Mesodermal cell (in vitro differentiated cells): Measurements from ENCODE around the gene IGFBP5.

Experiments
- H3K27ac ChIP-seq: 2 replicates; pipeline ENCODE4 v1.7.0; 2013; ENCODE audit warnings: mild to moderate bottlenecking, low read depth, low read length, moderate library complexity; ENCODE audit not compliant: severe bottlenecking
- H3K36me3 ChIP-seq: 2 replicates; pipeline ENCODE4 v1.7.1; 2013; ENCODE audit warnings: mild to moderate bottlenecking, low read length, moderate library complexity; ENCODE audit not compliant: control insufficient read depth, insufficient read depth
- H3K4me1 ChIP-seq: one replicate; pipeline ENCODE4 v1.7.1; 2013; ENCODE audit warnings: mild to moderate bottlenecking, low read length; ENCODE audit not compliant: insufficient read depth, control insufficient read depth, poor library complexity, severe bottlenecking
- H3K4me3 ChIP-seq: 2 replicates; pipeline ENCODE4 v1.7.0; 2013; ENCODE audit warnings: low read length, control low read depth, mild to moderate bottlenecking; ENCODE audit not compliant: insufficient read depth, poor library complexity, severe bottlenecking; ENCODE audit errors: extremely low read depth
- H3K9me3 ChIP-seq: 2 replicates; pipeline ENCODE4 v1.7.1; 2013; ENCODE audit warnings: mild to moderate bottlenecking, low read length, moderate library complexity; ENCODE audit not compliant: control insufficient read depth
- WGBS, 2 experiments: methylation state at CpG; one replicate each; pipeline ENCODE4 v1.1.5; 2013; ENCODE audit warnings: missing lambda C conversion rate in 2 of 2; ENCODE audit not compliant: insufficient coverage in 2 of 2; 5-methylcytosine and 5-hydroxymethylcytosine counted together

IGFBP5 gene

DNA sequence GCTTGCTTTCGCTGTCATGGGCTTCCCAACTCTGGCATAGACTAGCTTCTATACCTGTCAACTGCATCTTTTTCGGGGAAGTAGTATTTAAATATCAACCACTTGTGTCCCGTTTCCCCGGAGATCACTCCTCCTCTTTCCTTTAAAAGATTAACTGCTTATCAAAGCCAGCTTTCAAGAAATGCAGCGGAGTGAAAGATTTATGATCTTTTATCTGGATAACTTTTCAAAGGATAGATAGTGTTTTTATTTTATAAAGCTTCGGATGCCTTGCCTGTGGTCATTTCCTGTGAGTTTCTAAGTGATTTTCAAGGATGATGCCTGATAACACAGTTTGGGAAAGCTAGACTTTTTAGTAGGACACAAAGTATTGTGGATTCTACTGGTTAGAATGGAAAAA lies 2.9 kb upstream of the IGFBP5 start:
- WGBS, 2 experiments = 93 to 98% methylated on average over 2 to 3 of the region's 6 CpGs
- H3K4me1 ChIP-seq = peaks cover 13% of the 10 kb centered on the region
- H3K27ac ChIP-seq = no peak overlapping the region
- H3K36me3 ChIP-seq = no peaks in the 10 kb centered on the region
- H3K9me3 ChIP-seq = no peaks in the 10 kb centered on the region
- no peak overlapping the region for H3K4me3 ChIP-seq

DNA sequence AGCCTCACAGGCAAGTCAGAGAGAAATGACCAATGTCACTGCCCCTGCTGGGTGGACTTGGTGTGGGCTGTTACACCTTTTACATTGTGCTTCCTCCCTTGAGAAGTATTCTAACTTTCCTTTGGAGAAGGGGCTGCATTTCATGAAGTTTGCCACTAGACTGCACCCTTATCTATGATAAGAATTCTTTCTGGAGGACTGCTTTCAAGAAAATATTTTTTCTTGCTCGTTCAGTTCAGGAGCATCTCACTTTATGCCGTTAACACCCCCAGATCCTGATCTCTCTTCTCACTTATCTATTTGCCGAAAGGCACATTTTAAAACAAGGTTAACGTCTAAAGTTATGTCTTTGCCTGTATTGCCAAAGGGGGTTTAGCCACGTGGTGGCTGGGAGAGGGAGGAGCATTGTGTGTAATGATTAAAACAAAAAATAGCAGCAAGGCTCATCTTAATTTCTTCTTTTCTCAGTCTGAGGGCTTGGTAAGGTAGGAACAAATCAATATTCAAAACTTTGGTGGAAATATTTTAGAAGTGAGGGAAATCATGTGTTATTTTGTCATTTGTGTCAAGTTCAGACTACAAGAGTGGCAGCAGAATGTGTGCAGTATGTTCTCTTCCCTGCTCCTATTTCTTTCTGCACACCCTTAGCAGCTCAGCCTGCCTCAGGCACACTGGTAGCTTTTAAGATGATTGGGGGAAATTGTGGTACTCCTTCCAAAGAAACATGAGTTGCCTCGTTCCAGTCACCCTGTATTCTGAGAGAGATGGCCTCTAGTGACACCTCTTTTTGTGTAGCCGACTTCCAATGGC lies 1.6 kb upstream of the IGFBP5 start:
- H3K4me3 ChIP-seq = no peak overlapping the region
- no peaks in the 10 kb centered on the region for H3K36me3 ChIP-seq
- 78 to 85% methylated on average over 3 to 4 of the region's 7 CpGs for WGBS, 2 experiments
- no peaks in the 10 kb centered on the region for H3K9me3 ChIP-seq
- peaks cover 13% of the 10 kb centered on the region for H3K4me1 ChIP-seq
- no peak overlapping the region for H3K27ac ChIP-seq

DNA sequence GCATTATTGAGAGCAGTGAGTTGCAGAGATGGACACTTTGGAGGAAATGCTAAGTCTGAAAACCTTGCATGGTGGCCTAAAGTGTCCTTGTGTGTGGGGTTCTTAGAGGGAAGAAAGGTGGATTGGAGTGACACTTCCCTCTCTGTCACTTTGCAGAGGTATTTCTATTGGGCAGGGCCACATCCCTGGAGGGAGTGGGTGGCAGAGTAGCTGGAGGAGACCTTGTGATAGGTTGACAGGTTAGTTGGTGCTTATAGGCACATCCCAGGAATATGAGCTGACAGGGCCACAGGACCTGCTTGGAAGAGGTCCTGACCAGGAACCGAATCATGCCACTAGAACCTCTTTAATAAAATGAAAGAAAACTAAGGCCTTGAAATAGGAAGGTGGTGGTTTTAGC lies 972 bp upstream of the IGFBP5 start:
- no peak overlapping the region for H3K27ac ChIP-seq
- H3K4me1 ChIP-seq = peaks cover 13% of the 10 kb centered on the region
- WGBS, 2 experiments = 80% methylated on average over 1 of the region's 1 CpG; no CpG with 5 or more reads in 1 of the 2 experiments
- no peak overlapping the region for H3K4me3 ChIP-seq
- no peaks in the 10 kb centered on the region for H3K9me3 ChIP-seq
- H3K36me3 ChIP-seq = no peaks in the 10 kb centered on the region

DNA sequence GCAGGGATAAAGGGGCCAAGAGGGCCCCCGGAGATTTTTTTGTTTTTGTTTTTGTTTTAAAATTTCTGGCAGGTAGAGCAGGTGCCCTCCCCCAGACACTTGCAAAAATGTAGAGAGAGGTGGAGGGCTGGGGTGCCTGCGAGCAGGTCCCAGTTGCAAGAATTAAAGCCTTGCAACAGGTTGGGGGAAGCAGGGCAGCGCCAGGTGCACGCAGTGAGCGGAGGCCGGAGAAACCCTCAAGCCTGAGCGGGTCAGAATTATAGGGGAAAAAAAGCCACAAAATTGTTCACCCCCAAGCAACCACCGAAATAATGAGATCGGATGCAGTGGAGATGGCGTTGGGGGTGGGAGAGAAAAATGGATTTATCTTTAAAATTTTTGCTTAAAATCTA lies 527 bp downstream of the IGFBP5 start:
- Histone ChIP-seq H3K4me3 (peak overlapping the region; percentile 49), H3K9me3 (no peaks in the 10 kb centered on the region), H3K27ac (no peak overlapping the region), H3K36me3 (no peaks in the 10 kb centered on the region), H3K4me1 (peaks cover 18% of the 10 kb centered on the region)
- 0 to 3% methylated on average over 3 to 6 of the region's 10 CpGs for WGBS, 2 experiments

DNA sequence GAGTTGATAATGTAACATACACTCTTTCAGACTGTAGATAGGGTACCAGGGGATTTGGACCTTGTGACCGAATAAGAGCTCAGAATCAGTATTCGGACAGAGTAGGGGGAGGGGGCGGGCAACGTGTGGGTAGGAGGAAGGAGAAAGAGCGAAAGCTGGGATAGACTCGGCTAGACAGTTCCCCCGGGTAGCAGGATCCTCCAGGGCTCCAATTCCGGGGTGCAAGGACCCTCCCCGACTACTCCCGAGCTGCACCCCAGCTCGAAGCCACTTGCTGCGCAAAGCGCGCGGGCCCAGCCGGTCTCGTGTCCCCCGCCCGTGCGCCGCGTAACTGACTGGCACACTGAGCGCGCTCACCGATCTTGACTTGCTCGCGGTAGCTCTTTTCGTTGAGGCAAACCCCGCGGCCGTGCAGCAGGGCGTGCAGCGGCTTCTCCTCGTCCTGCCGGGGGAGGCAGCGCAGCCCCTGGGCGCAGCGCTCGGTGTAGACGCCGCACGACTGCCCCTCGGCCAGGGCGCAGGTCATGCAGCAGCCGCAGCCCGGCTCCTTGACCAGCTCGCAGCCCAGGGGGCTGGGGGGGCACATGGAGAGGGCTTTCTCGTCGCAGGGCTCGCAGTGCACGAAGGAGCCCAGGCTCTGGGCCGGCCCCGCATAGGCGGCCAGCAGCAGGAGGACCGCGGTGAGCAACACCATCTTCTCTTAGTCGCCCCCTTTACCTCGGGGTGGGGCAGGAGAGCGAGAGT lies 1.1 kb downstream of the IGFBP5 start:
- Histone ChIP-seq H3K27ac (no peak overlapping the region), H3K36me3 (no peaks in the 10 kb centered on the region), H3K9me3 (no peaks in the 10 kb centered on the region), H3K4me1 (peaks cover 18% of the 10 kb centered on the region), H3K4me3 (peak overlapping the region; percentile 49)
- 1% methylated on average over 39 to 55 of the region's 59 CpGs for WGBS, 2 experiments

DNA sequence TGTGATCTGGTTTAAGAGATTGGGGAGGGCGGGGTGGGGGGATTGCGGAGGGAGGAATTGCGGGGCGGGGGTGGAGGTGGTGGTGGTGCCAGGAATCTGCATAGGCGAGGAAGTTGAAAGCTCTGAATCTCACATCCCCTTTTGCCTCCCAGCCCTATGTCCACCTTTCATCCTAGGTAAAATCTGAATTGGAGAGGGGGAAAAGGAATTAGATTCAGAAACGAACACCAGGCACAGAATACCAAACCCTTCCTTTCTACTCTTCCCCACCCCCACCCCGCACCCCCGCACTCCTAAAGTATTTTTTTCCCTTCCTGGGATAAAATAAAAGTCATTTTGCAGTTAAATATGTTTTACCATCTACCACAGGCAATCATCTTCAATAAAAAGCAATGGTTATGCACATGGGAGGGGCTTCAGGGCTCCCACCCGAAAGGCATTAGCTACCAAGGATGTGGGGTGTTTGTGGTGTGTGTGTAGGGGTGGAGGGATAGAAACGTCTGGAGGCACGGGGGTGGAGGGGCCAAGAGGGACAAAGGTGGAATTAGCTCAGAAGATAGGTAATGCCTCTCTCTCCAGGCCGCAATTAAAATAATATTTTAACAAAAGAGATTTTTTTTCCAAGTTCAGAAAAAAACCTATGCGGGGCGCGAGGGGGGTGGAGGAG lies 1.8 kb downstream of the IGFBP5 start:
- H3K9me3 ChIP-seq = no peaks in the 10 kb centered on the region
- peaks cover 18% of the 10 kb centered on the region for H3K4me1 ChIP-seq

DNA sequence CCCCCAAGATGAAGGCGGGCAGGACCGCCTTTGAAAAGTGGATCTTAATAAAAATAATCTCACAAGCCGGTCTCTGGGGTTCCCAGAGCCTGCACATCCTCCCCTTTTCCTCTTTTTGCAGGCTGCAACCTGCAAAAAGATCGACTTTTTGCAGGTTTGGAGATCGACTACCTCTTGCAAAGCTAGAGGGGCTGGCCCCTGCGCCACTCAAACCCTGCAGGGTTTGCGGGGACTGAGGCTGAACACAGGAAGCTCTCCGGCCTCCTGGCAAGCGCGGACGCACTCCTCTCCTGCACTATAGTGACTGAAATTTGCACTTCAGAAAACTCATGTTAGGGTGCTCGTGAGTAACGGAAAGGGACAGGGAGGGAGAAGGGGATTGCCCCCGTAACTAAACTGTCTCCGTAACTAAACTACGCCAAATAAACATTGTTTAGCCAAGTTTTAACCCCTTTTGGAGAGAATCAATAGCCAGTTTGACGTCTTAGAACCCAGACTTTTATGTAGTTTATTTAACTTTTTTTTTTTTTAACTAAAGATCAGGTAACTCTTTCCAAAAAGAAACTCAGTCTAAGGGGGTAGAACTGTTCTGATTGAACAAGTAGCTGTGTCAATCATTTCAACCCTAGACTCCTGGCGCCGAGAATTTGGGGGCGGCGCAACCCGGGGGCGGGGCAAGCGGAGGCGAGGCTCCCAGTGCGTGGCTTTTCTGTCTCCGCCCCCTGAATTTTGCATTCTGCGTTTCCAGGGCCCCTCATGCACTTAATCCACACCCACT lies 2.5 kb downstream of the IGFBP5 start:
- WGBS, 2 experiments = 0 to 1% methylated on average over 17 to 21 of the region's 28 CpGs
- Histone ChIP-seq H3K4me3 (peak overlapping the region; percentile 49), H3K9me3 (no peaks in the 10 kb centered on the region), H3K36me3 (no peaks in the 10 kb centered on the region), H3K4me1 (peaks cover 14% of the 10 kb centered on the region), H3K27ac (peak overlapping the region; percentile 58)

More for the DNA sequence above, 1.8 kb downstream of the IGFBP5 start:
- Histone ChIP-seq H3K36me3 (no peaks in the 10 kb centered on the region), H3K27ac (no peak overlapping the region), H3K4me3 (peak overlapping the region; percentile 49)
- WGBS, 2 experiments = no CpG with 5 or more reads among the region's 15 CpGs

DNA sequence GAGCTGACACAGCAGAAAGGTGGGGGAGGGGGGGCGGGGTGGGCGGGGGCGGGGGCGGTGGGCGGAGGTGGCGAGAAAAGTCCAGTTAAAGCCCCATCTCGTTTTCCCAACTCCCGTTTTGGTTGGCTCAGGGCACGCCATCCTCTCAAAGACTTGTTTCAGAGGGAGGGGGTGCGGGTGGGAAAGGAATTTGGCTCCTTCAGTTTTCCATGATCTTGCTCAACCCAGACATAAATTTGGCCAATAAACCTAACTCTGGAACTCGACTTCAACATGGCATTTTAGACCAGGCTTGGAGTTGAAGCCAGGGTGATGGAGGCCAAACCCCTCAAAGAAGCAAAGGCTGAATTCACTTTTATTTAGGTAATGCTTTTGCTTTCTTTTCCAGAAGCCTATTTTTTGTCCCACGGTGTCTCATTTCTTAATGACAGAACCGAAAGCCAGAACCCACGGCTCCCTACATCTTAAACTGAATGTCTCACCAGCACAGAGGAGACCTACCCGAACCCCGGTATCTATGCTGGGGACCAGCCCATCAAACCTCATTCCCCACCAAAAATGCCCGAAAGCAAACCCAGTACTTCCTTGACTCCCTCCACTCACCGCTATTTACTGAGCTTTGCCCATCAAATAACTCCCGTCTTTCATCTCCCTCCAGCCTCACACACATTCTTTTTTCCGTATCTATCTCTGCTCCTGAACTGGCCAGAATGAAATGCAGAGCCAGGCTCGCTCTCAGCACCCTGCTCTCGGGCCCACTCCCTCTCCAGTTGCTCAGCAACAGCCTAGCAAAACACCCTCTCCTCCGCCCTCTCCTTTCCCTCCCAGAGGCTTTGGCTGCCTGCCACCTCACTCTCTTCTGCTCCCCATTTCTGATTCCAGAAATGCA lies 4.3 kb downstream of the IGFBP5 start:
- H3K4me1 ChIP-seq = peaks cover 14% of the 10 kb centered on the region
- WGBS, 2 experiments = 9 to 15% methylated on average over 13 to 15 of the region's 23 CpGs
- H3K36me3 ChIP-seq = no peaks in the 10 kb centered on the region
- H3K4me3 ChIP-seq = no peak overlapping the region
- H3K9me3 ChIP-seq = no peaks in the 10 kb centered on the region
- peak overlapping the region; percentile 79 for H3K27ac ChIP-seq

DNA sequence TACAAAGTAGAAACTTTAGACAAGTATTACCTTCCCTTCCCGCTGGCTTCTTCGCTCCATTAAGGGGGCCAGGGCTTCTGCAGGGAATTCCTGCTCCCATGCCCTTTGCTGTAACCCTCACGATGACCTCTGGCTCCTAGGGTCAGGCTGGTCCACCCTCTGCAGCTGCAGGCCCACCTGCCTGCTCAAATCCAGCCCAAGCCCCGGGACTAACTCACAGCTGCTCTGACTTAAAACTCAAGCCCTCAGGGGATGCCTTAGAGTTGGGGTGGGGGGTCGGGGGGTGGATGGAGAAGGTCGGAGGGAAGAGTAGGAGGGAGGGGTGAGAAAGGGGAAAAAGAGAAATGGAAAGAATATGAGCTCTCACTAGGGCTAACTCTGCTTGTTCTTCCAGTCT lies 4.9 kb downstream of the IGFBP5 start:
- Histone ChIP-seq H3K27ac (no peak overlapping the region), H3K4me3 (no peak overlapping the region), H3K36me3 (no peaks in the 10 kb centered on the region), H3K4me1 (peaks cover 13% of the 10 kb centered on the region), H3K9me3 (no peaks in the 10 kb centered on the region)
- WGBS, 2 experiments = 36 to 48% methylated on average over 3 to 6 of the region's 6 CpGs
